Pons (tissue), 1 donor: ENCODE data around the gene HADHA.

Source experiments
- DNase-seq: peaks from one replicate; pipeline ENCODE4 v3.0.0-alpha.2; 2016; ENCODE audit warnings: low spot score

Gene HADHA

DNA sequence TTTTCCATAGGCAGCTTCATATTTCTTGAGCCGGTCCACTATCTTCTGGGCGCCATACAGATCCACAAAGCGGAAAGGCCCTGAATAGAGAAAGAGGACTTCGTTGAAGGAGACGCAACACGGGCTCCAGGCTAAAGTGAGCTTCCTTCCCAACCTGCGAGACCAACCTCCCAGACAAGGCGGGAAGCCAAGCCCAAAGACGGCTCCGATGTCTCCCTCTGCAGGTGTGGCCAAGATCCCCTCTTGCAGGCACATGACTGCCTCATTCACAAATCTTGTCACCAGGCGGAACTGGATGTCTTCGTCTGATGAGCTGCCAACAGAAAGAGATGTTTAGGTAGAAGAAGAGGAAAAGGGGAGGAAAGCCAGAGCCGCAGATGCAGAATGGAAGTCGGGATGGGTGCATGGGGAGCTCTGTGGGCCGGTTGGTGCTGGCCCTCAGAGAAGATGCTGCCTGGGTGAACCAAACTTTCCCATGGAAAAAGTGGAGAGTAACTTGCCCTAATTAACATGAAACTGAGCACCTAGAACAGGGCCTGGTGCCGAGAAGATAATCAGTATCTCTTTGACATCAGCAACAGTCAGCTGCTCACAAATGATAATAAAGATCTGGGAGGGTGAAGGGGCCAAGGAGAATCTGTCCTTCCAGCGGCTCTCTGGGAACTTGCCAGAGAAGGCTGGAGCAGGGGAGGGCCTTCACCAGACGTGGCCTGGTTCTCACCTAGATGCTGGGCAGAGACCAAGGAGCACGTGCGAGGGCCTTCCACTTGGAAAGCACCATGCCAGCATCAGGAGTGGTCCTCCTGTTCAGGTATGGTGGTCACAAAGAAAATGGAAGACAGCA lies 52.9 kb downstream of the HADHA start:
- DNase-seq: no peak

DNA sequence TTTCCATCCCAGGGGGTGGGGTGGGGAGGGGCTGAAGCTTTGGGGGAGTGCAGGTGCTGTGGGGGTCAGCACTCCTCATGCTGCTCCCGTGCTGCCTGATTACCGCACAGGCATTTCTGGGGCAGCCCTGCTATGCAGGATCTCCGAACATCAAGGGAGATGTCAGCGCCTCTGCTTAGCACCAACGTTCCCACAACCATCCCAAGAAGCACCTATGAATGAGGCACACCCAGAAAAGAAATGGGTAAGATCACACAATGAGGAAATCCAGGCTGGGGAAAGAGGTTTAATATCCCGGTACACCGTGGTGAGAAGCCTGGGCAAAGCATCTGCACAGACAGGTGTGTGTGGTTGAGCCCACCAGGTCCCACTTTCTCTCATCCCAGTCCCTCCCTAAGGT lies 54.1 kb downstream of the HADHA start:
- DNase-seq: no peak

DNA sequence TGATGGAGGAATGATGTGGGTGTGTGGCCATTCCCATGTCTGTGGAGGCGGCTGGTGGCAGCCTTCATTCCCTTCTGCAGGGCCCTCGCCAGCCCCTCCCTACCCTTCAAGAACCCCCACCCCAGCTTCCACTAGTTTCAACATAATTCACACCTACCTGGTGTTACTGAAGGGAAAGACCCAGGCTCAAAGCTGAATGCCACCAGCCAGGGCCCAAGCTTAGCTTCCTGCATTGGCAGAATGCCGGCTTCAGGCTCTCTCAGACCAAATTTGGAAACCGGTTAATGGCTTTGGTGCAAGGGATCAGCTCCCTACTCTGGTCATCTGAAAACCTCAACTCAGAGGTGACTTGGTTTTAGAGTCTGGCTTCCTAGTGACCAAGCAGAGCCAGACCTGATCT lies 54.7 kb downstream of the HADHA start:
- DNase-seq: no peak

DNA sequence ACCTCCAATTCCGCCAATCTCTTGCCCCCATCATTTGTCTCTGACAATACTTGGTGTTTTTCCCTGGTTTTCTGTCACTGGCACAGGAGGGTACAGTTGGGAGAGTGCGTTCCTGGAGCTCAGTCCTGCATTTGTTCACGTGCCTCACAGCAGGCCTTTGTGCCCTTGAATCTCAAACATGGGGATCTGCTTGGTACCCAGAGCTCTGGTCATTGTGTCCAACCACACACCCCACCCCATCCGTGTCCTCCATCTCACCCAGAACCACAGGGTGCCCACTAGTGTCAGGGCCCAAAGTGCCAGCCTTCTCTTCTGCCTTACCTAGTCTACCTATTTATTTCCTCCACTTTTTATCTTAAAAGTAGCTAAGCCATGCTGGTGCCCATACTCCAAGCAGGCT lies 55.3 kb downstream of the HADHA start:
- DNase-seq: no peak

DNA sequence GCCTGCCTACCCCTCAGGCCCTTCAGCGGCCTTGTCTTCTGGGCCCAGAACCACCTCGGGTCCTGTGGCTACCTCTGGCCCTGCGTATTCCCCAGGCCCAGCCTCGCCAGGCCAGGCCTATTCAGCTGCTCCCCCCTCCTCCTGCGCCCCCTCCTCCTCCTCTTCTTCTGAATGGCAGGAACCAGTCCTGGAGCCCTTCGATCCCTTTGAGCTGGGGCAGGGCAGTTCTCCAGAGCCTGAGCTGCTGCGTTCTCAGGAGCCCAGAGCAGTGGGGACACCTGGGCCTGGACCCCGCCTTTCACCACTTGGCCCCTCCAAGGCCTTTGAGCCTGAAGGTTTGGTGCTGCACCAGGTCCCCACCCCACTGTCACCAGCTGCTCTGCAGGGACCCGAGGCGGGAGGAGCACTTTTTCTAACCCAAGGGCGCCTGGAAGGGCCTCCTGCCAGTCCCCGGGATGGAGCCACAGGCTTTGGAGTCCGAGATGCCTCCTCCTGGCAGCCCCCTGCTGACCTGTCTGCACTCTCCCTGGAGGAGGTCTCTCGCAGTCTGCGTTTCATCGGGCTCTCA lies 56.8 kb downstream of the HADHA start:
- DNase-seq: no peak

DNA sequence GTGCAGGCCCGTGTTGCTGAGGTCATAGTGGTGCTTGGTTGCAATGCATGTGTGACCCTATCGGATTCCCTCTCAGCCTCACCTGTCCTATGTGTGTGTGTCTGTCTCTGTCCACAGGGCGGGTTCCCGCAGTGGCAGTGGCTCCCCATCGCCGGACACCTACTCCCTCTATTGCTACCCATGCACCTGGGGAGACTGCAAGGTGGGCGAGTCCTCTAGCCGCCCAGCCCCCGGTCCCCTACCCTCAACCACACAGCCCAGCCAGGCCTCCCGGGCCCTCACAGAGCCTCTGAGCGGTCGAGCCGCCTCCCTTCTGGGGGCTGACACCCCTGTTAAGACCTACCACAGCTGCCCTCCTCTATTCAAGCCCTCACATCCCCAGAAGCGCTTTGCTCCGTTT lies 57.3 kb downstream of the HADHA start:
- DNase-seq: no peak

DNA sequence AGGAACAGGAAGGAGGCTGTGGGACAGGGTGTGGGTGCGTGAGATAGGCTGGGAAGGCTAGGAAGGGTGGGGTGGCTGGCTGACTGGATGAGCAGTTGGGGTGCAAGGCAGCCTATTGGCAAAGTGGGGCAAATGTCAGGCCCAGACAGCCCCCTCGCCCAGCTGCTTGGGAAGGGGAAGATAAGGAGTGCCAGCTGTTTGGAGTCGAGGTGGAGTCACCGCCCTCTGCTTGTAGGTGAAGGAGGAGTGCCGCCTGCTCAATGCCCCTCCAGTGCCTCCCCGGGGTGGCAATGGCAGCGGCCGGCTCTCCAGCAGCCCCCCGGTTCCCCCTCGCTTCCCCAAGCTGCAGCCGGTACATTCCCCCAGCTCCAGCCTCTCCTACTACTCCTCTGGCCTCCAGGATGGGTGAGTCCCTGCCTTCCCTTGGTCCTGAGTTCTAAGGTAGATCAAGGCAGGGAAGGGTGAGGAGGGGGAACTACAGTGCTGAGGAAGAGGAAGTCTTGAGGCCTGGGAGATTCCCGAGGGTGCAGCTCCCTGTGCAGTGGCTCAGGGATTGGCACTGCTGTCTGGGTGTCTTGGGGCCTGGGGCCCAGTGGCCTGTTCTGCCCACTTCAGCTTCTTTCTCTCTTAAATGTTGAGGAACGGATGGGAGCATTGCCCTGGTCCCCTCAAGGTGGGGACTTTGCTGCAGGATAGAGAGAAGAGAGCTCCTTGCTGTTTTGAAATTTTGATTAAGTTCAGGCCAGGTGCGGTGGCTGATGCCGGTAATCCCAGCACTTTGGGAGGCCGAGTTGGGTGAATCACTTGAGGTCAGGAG lies 58.3 kb downstream of the HADHA start:
- DNase-seq: no peak

DNA sequence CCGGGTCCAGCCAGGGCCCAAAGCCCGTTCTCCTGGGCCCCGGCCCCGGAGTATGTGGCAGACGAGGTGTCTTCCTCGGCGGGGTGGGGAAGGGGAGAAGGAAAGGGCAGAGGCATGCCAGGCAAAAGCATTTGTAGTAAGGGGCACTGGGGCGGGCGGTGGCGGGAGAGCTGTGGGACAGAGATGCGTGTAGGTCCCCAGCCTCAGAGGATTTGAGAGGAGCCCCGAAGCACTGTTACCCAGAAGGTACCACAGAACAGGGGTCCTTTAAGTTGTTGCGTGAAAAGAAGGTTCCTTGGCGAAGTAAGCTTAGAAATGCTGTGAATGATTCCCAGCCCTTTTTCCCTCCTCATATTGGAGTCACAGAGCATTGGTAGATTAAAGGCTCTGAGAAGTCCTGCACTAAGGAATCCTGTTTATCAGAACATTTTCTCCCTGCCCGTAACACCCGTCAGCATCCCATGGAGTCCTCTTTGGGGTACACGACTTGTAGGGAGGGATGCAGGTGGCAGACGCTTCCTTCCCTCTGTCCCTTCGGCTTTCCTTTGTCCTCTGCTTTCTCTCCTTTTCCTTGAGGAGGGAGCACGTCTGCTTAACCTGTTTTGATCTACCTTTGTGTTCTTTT lies 59.0 kb downstream of the HADHA start:
- no peak for DNase-seq

DNA sequence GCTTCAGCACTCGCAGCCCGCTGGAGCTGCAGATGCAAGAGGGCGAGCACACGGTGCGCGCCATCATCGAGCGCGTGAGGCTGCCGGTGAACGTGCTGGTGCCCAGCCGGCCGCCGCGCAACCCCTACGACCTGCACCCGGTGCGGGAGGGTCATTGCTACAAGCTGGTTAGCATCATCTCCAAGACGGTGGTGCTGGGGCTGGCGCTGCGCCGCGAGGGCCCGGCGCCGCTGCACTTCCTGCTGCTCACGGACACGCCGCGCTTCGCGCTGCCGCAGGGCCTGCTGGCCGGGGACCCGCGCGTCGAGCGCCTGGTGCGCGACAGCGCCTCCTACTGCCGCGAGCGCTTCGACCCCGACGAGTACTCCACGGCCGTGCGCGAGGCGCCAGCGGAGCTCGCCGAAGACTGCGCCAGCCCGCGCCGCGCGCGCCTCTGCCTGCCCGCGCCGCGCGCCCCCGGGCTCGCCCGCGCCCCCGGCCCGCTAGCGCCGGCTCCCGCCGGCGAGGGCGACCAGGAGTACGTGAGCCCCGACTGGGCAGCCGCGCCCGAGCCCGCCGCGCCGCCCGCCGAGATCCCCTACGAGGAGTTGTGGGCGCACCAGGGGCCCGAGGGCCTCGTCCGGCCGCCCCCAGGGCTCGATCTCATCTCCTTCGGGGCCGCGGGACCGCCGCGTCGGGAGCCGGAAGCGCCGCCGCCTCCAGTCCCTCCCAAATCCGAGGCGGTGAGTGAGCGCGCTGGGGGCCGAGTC lies 59.7 kb downstream of the HADHA start:
- no peak for DNase-seq

DNA sequence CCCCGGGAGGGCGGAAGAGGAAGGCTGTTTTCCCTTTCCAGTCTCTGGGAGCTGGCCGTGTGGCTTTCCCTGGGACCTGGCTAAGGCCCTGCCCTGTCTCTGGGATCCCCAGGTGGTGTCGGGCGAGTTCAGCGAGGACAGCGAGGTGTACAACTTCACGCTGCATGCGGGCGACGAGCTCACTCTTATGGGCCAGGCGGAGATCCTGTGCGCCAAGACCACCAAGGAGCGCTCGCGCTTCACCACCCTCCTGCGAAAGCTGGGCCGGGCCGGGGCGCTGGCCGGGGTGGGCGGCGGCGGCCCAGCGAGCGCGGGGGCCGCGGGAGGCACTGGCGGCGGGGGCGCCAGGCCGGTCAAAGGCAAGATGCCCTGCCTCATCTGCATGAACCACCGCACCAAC lies 60.3 kb downstream of the HADHA start:
- DNase-seq: no peak

DNA sequence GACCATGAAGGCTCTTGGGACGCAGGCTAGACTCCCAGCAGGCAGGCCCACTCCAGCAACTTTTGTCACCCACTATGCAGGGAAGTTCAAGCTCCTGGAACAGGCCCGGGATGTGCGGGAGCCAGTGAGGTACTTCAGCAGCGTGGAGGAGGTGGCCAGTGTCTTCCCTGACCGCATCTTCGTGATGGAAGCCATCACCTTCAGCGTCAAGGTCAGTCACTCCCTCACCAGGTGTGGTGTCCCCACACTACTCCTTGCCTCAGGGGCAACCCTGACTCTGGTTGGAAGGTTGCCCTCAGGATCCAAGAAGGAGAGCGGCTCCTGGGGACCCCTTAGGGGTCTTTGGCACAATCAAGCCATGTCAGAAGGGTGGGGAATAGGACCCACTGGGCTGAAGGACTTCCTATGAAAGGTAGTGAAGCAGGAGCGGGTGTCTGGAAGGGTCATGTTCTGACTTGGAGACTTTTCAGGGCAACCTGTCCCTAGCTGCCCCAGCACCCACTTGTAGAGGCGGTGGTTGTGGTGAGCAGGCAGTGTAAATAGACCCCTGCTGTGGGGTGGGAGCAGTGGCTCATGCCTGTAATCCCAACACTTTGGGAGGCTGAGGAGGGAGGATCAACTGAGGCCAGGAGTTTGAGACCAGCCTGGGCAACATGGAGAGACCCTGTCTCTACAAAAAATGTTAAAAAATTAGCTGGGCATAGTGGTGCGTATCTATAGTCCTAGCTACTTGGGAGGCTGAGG lies 61.4 kb downstream of the HADHA start:
- no peak for DNase-seq

DNA sequence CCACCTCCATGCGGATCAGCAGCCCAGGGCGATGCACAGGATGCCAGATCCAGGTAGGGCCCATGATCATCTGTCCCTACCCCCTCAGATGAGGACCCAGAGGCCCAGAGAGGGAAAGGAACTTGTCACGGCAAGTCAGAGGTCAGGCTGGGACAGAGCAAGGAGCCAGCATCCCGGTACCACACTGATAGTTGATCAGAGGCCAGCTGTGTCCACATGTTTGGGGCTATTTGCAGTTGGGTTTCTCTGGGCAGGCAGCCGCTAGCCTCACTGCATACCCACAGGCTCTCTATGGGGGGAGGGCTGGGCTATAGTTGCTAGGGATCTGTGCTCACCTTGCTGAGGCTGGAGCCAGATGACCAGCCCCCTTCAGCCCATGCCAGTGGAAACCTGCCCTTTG lies 62.0 kb downstream of the HADHA start:
- no peak for DNase-seq

DNA sequence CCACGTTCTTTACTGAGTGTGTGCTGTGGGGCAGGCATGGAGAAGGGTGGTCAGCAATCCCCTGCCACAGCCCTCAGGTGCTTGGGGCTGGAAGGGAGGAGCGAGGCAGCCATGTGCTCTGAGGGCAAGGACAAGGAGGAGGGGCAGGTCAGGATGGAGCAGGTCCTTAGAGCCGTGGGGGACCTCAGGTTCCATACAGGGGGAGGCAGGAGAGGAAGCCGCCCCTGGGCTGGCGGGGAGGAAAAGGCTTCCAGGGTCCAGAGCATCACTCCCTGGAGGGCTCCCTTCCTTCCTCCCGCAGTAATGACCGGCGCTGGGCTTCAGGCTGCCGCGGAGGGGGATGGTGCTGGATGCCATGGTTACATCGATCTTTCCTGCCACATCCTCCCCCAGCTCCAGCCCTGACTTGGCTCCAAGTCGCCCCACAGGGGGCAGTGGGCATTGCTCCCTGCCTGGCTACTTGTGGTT lies 65.0 kb downstream of the HADHA start:
- no peak for DNase-seq

DNA sequence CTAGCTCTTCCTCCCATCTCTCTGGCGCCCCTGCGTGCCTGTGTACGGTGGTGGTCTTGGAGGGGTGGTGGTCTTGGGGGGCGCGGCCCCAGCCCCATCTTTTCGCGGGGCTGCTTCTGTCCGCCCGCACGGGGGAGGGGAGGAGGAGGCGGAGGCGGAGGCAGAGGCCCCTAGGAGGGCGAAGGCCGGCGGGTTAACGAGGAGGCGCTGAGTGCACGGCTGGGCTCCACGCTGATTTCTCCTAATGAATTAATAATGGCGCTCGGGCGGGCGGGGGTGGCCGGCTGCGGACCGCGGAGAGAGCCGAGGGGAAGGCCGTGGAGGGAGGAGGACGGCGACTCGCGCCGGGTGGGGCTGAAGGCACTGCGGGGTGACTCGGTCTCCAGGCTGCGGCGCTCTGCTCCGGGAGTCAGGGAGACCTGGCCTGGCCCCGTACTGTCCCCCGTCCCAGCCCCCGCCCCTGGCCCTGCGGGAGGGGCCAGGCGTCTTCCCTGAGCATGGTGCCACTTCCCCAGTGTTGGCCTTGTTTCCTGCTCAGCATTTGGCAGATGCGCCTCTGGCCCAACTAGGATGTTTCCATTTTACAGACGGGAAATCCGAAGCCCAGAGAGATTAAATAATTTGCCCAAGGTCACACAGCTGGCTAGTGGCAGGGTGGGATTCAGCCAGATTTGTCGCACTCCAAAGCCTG lies 65.5 kb downstream of the HADHA start:
- DNase-seq: no peak

DNA sequence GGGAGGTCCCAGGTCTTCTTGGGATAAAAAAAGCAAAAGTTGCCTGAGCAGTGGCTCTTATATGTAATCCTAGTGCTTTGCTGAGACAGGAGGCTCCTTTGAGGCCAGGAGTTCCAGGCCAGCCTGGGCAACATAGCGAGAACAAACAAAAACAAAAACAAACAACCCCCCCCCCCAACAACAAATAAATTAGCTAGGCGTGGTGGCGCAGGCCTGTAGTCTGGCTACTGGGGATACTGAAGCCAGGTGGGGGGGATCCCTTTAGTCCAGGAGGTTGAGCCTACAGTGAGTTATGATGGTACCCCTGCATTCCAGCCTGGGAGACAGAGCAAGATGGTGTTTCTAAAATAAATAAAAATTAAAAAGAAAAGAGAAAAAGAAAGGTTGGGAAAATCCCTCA lies 66.2 kb downstream of the HADHA start:
- no peak for DNase-seq

DNA sequence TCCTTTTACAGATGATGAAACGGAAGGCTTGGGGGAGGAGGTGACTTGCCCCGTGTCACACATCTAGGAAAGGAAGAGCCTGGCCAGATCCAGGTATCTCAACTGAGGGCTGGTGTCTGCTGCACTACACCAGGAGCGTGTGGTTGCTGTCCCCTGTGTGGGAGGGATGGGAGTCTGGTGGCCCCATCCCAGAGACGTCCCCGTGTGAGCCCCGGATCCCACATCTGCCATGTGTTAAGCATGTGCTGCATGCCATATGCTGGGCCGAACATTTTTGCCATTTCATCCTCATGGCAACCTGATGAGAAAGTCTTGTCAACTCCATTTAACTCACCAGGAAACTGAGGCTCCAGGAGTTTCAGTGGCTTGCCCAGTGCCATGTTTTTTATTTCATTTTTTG lies 67.3 kb downstream of the HADHA start:
- no peak for DNase-seq

DNA sequence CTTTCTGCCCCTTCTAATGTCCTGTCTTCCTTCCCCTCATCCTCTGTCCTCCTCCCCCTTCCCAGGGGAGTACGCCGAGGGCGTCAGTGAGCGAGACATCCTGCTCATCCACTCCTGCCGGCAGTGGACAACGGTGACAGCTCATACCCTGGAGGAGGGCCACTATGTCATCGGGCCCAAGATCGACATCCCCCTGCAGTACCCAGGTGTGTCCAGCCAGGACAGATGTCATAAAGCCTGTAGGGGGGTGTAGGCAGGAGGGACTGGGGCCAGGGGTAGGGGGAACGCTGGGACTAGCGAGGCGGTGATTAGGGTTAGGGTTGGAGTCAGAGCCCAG lies 68.2 kb downstream of the HADHA start:
- no peak for DNase-seq

DNA sequence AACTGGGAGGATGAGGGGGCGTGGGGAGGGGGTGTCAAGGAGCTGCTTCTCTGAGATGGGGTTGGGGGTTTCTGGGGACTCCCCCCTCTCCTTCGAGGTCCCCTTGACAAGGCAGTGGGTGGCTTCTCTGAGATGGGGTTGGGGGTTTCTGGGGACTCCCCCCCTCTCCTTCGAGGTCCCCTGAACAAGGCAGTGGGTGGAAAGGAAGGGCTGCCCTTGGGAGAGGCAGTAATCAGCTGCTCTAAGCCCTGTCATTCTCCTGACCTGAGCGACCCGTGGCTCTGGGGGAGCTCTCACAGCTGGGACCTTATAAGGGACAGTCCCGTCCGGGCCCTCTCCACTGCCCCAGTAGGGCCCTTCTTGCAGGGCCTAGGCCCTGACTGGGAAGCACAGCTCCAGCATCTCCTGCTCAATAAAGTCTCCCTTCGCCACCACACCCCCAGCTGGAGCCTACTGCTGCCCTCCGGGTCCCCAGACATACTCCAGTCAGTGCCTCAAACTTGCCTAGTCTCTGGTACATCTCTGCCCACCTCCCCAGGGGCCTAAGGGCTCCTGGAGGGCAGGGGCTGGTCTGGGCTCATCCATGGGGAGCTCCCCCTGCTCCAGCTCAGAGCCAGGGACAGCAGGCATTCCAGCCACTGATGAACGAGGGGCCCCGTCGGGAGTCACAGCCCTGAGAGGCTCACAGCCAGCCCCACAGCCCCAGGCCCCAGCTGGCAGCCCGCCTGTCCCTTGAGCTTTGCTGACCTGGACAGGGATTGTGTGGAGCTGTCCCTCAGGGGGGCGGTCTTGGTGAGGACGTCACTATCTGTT lies 68.8 kb downstream of the HADHA start:
- no peak for DNase-seq

DNA sequence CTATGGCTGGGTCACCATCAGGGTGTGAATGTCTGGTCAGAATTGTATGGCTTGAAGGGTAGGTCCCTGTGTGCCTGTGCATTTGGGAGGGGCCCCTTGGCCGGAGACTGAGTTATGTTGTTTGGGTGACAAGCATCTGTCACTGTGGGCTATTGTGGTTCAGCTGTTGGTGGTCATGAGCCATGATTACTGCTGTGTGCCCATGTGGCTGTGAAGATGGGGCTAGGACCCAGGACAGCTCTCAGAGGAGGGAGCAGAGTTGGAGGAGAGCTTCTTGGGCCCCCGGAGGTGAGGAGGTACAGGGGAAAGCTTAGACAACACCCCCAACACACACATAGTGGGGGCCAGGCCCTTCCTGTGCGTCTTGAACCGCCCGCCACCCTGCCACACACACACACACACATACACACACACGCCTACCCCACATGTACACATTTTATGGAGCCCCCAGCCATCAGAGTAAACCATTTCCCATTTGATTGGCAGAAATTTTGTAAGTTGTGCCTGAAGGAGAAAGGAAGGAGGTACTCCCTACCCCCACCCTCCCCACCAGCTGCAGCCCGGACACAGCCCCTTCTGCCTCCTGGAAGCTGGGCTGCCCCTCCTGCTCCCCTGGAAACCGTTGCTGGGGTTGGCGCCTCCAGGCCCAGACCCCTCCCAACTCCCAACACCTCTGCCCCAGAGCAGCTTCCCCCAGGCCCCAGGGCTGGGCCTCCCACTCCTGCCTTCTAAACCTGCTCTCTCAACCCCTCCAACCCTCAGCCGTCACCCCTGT lies 69.6 kb downstream of the HADHA start:
- DNase-seq: no peak
